ENCODE data around the gene UQCRH. TPM values are rescaled to one million over a fixed set of nuclear protein-coding genes. Genes with fewer than 3 reads are reported as not detected.

Gene UQCRH
- total RNA-seq, 4 donors from 2014 or later: 329 to 618 (median 564) TPM

DNA sequence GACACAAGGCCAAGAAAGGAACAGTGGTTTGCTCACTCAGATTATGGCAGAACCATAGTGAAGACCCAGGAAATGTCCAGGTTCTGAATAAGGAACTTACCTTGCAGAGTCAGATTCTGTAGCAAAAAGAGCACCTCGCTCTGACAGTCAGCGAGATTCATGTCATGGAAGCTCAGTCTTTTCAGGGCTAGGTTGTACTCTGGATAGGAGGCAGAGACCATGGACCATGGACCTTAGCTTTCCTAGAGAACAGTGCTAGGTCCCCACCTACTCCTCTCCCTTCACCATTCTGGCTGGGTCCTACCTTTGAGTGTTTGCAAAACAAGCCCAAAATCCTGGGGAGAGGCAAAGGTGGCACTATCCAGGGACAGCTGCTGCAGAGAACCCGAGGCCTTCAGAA is 23.4 kb upstream of the UQCRH start:
- no peaks in the 10 kb centered on the region for H3K4me1 ChIP-seq
- TF ChIP-seq, protein P1, sequence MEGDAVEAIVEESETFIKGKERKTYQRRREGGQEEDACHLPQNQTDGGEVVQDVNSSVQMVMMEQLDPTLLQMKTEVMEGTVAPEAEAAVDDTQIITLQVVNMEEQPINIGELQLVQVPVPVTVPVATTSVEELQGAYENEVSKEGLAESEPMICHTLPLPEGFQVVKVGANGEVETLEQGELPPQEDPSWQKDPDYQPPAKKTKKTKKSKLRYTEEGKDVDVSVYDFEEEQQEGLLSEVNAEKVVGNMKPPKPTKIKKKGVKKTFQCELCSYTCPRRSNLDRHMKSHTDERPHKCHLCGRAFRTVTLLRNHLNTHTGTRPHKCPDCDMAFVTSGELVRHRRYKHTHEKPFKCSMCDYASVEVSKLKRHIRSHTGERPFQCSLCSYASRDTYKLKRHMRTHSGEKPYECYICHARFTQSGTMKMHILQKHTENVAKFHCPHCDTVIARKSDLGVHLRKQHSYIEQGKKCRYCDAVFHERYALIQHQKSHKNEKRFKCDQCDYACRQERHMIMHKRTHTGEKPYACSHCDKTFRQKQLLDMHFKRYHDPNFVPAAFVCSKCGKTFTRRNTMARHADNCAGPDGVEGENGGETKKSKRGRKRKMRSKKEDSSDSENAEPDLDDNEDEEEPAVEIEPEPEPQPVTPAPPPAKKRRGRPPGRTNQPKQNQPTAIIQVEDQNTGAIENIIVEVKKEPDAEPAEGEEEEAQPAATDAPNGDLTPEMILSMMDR (IDR thresholded peaks at IDR 0.05): no peak
- TF ChIP-seq POLR2A (IDR thresholded peaks at IDR 0.05): no peak
- no peak for DNase-seq
- H3K4me3 ChIP-seq: no peak overlapping the region
- H3K36me3 ChIP-seq: peaks cover 11 to 77% (median 20%) of the 10 kb centered on the region in 3 donors
- no peak overlapping the region for H3K27ac ChIP-seq
- no peaks in the 10 kb centered on the region for H3K9me3 ChIP-seq
- no peaks in the 10 kb centered on the region for H3K27me3 ChIP-seq
- intact Hi-C loops (cut with DNase I): no loop called here
- 93 to 97% methylated on average over 3 of the region's 3 CpGs for WGBS, 2 donors

DNA sequence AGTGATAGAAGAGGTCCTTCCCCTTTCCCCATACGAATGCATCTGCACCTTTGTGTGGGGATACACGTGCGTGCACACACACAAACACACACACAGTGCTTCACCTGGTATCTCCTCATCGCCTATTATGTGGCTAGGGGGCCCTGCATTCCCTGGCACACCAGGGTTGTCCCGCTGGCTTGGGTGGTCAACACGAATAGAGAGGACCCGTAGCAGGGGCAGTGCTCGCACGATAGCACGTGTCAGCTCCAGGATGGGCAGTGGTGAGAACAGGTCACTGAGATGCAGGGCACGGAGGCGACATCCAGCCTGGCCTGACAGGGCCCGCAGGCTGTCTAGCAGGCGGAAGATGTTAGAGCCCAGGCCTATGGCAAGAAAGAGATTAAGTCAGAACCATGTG is 22.5 kb upstream of the UQCRH start:
- Histone ChIP-seq H3K36me3 (peaks cover 21 to 86% (median 29%) of the 10 kb centered on the region in 3 donors), H3K9me3 (no peaks in the 10 kb centered on the region), H3K27me3 (no peaks in the 10 kb centered on the region), H3K27ac (no peak overlapping the region), H3K4me3 (no peak overlapping the region), H3K4me1 (no peaks in the 10 kb centered on the region)
- 96 to 97% methylated on average over 4 to 8 of the region's 14 CpGs for WGBS, 2 donors
- no peak for TF ChIP-seq POLR2A (IDR thresholded peaks at IDR 0.05)
- TF ChIP-seq, protein P1 (IDR thresholded peaks at IDR 0.05): no peak
- no peak for DNase-seq
- intact Hi-C loops (cut with DNase I): no loop called here

- intact Hi-C loops (cut with DNase I): no loop called here
- no peak overlapping the region for H3K4me3 ChIP-seq
- H3K27me3 ChIP-seq: no peaks in the 10 kb centered on the region
- no peak for TF ChIP-seq POLR2A (IDR thresholded peaks at IDR 0.05)
- TF ChIP-seq, protein P1 (IDR thresholded peaks at IDR 0.05): no peak
- no peak overlapping the region for H3K27ac ChIP-seq
- DNase-seq: no peak
- WGBS, 2 donors: 95% methylated on average over 1 of the region's 1 CpG
- H3K4me1 ChIP-seq: no peaks in the 10 kb centered on the region
- no peaks in the 10 kb centered on the region for H3K9me3 ChIP-seq
- H3K36me3 ChIP-seq: peaks cover 29 to 99% (median 32%) of the 10 kb centered on the region in 3 donors
Observed at GRCh38 chr1:46284058-46284457, 19.4 kb upstream of the UQCRH start.

DNA sequence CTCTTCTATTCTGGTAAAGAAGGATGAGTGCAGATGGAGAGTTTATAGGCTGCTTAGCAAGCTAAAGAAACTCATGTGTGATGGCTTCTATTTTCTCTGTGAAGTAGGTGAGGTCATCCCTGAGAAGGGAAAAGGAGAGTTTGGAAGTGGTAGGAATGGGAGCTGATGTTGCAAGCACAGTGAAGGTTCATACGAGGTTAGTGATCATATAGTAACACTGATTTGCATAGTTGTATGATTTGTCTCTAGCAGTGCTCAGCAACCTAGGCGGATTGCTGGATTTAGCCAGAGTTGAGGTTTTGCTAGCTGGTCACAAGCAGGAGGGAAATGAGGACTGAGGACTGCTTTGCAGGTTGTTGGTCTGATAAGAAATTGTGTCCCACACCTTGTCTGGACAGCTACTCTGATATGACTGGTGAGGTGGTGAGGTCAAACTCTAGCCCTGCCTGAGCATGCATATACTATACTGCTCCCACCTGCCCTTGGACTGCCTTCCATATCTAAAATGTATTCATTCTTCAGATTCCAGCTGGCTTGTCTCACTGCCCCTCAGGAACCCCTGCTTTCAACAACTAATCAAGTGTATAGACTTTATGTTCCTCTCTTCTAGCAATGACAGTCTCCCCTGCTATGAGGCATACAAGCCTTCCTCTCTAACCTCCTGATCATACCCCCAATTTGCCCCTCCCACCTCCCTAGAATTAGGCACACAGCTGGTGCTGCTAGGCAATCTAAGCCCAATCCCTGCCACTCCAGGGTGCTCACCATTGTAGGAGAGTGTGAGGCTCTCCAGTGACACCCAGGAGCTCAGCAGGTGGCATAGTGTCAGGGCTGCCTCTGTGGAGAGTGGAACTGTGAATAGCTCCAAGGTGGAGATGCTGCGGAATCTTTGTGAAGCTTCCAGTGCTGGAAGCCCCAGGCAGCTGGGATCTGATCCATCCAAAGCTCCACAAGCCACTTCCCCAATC is 18.6 kb upstream of the UQCRH start:
- TF ChIP-seq POLR2A (IDR thresholded peaks at IDR 0.05): no peak
- TF ChIP-seq, protein P1 (IDR thresholded peaks at IDR 0.05): no peak
- no peak overlapping the region for H3K27ac ChIP-seq
- no peaks in the 10 kb centered on the region for H3K27me3 ChIP-seq
- intact Hi-C loops (cut with DNase I): no loop called here
- H3K9me3 ChIP-seq: no peaks in the 10 kb centered on the region
- H3K4me1 ChIP-seq: no peaks in the 10 kb centered on the region
- 69 to 85% methylated on average over 3 of the region's 3 CpGs for WGBS, 2 donors
- DNase-seq: no peak
- peaks cover 29 to 99% (median 32%) of the 10 kb centered on the region in 3 donors for H3K36me3 ChIP-seq
- no peak overlapping the region for H3K4me3 ChIP-seq

DNA sequence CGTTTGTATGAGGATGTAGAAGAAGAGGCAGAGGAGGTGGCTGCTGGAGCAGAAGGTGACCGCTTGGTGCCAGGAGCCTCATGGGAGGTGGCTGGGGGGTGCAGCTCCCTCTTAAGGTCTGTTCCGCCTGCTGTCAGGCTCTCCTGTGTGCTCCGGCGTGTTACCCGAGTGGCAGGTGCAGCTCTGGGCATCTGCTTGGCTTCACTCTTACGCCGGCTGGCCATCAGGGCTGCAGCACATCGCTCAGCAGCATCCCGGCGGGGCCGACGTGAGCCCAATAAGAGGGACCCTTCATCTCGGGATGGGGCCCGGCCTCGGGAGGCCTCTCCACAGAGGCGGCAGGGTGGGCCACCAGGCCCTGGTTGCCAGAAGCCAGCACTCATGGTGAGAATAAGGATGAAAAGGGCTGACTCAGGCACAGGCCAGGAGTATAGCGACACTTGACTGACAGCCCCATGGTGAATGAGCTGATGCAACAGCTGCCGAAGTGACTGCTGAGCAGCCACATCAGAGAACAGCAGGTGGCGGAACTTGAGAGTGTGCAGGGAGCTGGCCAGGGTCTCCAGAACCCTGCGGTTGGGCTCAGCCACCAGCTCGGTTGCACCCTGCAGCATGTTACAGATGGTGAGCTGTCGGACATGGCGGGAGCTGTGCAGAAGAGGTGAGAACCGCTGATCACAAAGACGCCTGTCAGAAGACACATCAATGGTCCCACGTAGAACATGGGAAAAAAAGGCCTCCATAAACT is 17.6 kb upstream of the UQCRH start:
- no peak for DNase-seq
- TF ChIP-seq, protein P1 (IDR thresholded peaks at IDR 0.05): no peak
- TF ChIP-seq POLR2A (IDR thresholded peaks at IDR 0.05): no peak
- WGBS, 2 donors: 73 to 86% methylated on average over 3 to 10 of the region's 27 CpGs
- Histone ChIP-seq H3K4me1 (no peaks in the 10 kb centered on the region), H3K9me3 (no peaks in the 10 kb centered on the region), H3K36me3 (peaks cover 20 to 99% (median 25%) of the 10 kb centered on the region in 3 donors), H3K27me3 (no peaks in the 10 kb centered on the region), H3K27ac (no peak overlapping the region), H3K4me3 (no peak overlapping the region)
- intact Hi-C loops (cut with DNase I): no loop called here
